Activated CD4-positive, alpha-beta T cell treated with anti-CD3 and anti-CD28 coated beads, Interleukin-2, amount 50 U/mL, for 24 hours (primary cell): Measurements from ENCODE around the gene PTOV1.

Experiments used
- DNase-seq, 2 donors: peaks; one replicate each; pipeline ENCODE4 v3.0.0-alpha.2; 2020; ENCODE audit warnings: low read depth in 1 of 2, low spot score in 1 of 2

Gene PTOV1

GRCh38 chr19:49888510-49888824, 37.5 kb downstream of the PTOV1 start:
- DNase-seq = no peak

GRCh38 chr19:49889038-49889686, 38.2 kb downstream of the PTOV1 start:
- DNase-seq = no peak

GRCh38 chr19:49889687-49890348, 38.9 kb downstream of the PTOV1 start:
- peak; percentile 50 to 52 for DNase-seq

- DNase-seq = peak in 1 of 2 donors; percentile 54
Observed at GRCh38 chr19:49890349-49891311, 39.7 kb downstream of the PTOV1 start.

- DNase-seq = no peak
Observed at GRCh38 chr19:49891393-49891792, 40.4 kb downstream of the PTOV1 start.

- no peak for DNase-seq
Observed at GRCh38 chr19:49892716-49893115, 41.8 kb downstream of the PTOV1 start.

GRCh38 chr19:49894011-49894664, 43.2 kb downstream of the PTOV1 start:
- DNase-seq = no peak

GRCh38 chr19:49894879-49895565, 44.1 kb downstream of the PTOV1 start:
- DNase-seq = no peak

GRCh38 chr19:49895566-49896297, 44.8 kb downstream of the PTOV1 start:
- DNase-seq = no peak

GRCh38 chr19:49896863-49897621, 46.1 kb downstream of the PTOV1 start, which contains the start of gene IL4I1:
IL4I1 (minus strand) TSS chr19:49896887; CDS start chr19:49896160, 727 bp downstream.
- DNase-seq = peak; percentile 37 to 48

GRCh38 chr19:49904136-49904535, 53.2 kb downstream of the PTOV1 start:
- no peak for DNase-seq

- DNase-seq = no peak
Observed at GRCh38 chr19:49906879-49907564, 56.1 kb downstream of the PTOV1 start.

- no peak for DNase-seq
Observed at GRCh38 chr19:49907745-49908446, 56.9 kb downstream of the PTOV1 start.

GRCh38 chr19:49908480-49909420, 57.8 kb downstream of the PTOV1 start:
- DNase-seq = no peak

GRCh38 chr19:49910179-49910578, 59.2 kb downstream of the PTOV1 start:
- DNase-seq = no peak
